GM19351 (cell line): ENCODE data around the gene STX1A.
A peak's percentile ranks its signal among the peaks of the same experiment; 100 is the strongest.
"Not testable (repeated sequence)": the region's sequence is repeated elsewhere in the genome, so short reads cannot be mapped to it uniquely, and the experiment has no call there.

ENCODE experiments used
- ATAC-seq: cut with Tn5 transposase; IDR thresholded peaks from one replicate; pipeline ENCODE4 v1.9.1; 2021; ENCODE audit warnings: mild to moderate bottlenecking, moderate library complexity; ENCODE audit not compliant: unreplicated experiment

The STX1A gene

GRCh38 chr7:73683788-73684693, 35.4 kb downstream of the STX1A start:
- ATAC-seq, result no peak

GRCh38 chr7:73683056-73683787, 36.2 kb downstream of the STX1A start, which contains the start of the genes BUD23 and DNAJC30:
TSS of gene BUD23 (plus strand) at chr7:73683597. CDS start at chr7:73683626, 29 bp downstream.
TSS of gene DNAJC30 (minus strand) at chr7:73683453. CDS start at chr7:73683423, 30 bp downstream.
- peak; percentile 90 for ATAC-seq

- ATAC-seq, result peak; percentile 16
Observed at GRCh38 chr7:73682745-73683055, 36.8 kb downstream of the STX1A start.

- no peak for ATAC-seq
Observed at GRCh38 chr7:73681031-73681430, 38.4 kb downstream of the STX1A start.

- no peak for ATAC-seq
Observed at GRCh38 chr7:73680501-73680900, 39.0 kb downstream of the STX1A start.

- no peak for ATAC-seq
Observed at GRCh38 chr7:73679709-73680108, 39.8 kb downstream of the STX1A start.

- no peak for ATAC-seq
Observed at GRCh38 chr7:73678862-73679261, 40.6 kb downstream of the STX1A start.

- not testable (repeated sequence) for ATAC-seq
Observed at GRCh38 chr7:73676062-73676461, 43.4 kb downstream of the STX1A start.

- no peak for ATAC-seq
Observed at GRCh38 chr7:73674468-73675124, 44.9 kb downstream of the STX1A start.

GRCh38 chr7:73671857-73672445, 47.5 kb downstream of the STX1A start:
- ATAC-seq, result no peak

- no peak for ATAC-seq
Observed at GRCh38 chr7:73671322-73671661, 48.2 kb downstream of the STX1A start.

- no peak for ATAC-seq
Observed at GRCh38 chr7:73669858-73670385, 49.5 kb downstream of the STX1A start.

- ATAC-seq, result no peak
Observed at GRCh38 chr7:73669288-73669701, 50.2 kb downstream of the STX1A start.

- ATAC-seq, result no peak
Observed at GRCh38 chr7:73668886-73669230, 50.6 kb downstream of the STX1A start.

GRCh38 chr7:73668103-73668885, 51.2 kb downstream of the STX1A start:
- no peak for ATAC-seq

- ATAC-seq, result peak; percentile 96
Observed at GRCh38 chr7:73667344-73668102, 51.9 kb downstream of the STX1A start, which contains the start of gene VPS37D. TSS of gene VPS37D (plus strand) at chr7:73667831. CDS start at chr7:73667959, 128 bp downstream.

GRCh38 chr7:73663033-73663432, 56.4 kb downstream of the STX1A start:
- ATAC-seq, result no peak

- not testable (repeated sequence) for ATAC-seq
Observed at GRCh38 chr7:73660594-73660993, 58.9 kb downstream of the STX1A start.

- ATAC-seq, result no peak
Observed at GRCh38 chr7:73659983-73660382, 59.5 kb downstream of the STX1A start.
